GM18909 (cell line): Measurements from ENCODE around the gene GPX3.

Experiments
- ATAC-seq: cut with Tn5 transposase; IDR thresholded peaks from one replicate; pipeline ENCODE4 v1.9.1; 2021; ENCODE audit warnings: mild to moderate bottlenecking; ENCODE audit not compliant: unreplicated experiment, poor library complexity

The GPX3 gene

DNA sequence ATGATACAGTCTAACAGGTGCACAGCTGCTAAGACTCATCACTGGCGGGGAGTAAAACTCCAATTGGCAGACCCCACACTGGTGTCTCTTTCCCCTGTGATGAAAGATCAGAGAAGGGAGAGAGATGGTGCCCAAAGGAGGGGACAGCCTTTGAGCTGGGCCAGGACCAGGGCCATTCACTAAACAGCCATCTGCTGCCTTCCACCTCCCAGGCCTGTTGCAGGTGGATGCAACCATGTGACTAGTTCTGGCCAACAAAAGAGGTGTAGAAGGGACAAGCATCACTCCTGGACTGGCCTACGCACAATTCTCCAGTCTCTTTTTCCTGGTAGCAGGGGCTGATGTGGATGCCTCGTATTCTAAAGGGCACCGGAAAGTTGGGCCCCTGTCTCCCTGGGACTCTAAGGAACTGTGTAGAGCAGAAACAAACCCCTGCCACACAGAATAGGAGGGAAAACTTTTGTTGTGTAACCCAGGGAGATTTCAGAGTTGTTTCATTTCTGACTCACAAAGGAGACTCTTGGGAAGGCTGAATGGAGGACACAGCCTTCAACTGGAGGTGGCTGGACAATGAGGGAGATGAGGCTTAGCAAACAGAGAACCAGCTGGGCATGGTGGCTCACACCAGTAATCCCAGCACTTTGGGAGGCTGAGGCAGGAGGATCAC, 33.5 kb downstream of the GPX3 start:
- no peak for ATAC-seq

- ATAC-seq = no peak
Measured at GRCh38 chr5:151054709-151055108, 34.3 kb downstream of the GPX3 start.

- no peak for ATAC-seq
Measured at GRCh38 chr5:151055336-151055735, 34.9 kb downstream of the GPX3 start.

DNA sequence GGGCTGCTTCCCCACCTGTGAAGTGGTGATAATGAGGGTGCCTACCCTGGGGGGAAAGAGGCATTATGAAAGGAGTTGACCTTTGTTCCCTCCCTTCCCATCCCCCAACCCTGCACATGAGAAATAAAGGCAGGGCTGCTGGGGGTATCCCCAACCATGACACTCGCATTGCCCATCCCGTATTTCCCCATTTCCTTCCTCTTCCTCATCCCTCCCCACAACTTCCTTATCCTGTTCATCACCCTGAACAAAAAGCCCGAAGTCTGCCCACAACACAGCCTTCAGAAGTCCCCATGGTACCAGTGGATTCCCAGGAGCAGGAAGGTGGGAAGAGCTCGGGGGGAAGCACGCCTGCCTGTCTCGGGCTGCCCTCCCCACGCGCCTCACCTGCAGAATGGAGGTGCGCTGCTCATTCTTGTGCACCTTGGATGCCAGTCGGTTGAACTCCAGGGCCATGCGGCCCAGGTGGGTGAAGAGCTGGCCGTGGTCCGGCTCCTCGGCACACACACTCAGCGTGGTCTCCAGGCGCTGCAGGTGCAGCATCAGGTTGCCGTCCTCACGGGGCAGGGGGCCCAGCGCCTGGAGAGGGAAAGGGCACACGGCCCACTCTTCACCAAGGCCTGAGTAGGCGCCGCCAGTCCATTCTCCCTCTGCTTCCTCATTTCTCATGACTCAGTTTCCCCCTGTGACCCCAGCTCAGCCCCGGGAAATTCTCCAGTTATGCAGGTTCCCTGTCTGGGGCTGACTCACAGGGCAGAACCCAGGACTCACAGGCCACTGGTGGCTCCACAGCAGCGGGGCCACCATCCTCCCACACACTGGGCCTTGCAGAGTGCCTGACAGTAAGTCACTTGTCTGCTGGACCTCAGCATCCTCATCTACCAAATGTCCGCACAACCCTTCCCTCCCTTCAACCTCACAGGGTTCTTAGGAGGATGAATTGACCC, 36.3 kb downstream of the GPX3 start:
- no peak for ATAC-seq

DNA sequence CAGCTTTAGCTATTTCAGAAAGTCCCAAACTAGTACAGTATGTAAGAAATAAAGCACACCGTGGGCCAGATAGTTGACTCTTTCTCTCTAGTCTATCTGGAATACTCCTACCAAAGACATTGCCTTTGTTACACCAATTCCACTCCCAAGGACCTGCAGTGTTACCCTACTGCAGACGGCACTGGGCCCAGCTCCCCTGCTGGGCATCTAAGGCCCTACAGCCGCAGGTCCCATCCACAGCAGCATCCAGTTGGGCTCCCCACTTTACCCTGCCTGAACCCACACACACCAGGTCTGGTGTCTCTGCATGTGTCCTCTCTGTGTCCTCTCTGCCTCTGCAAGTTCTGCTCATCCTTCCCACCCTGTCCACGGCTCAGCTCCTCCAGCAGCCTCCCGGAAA, 37.9 kb downstream of the GPX3 start:
- no peak for ATAC-seq

DNA sequence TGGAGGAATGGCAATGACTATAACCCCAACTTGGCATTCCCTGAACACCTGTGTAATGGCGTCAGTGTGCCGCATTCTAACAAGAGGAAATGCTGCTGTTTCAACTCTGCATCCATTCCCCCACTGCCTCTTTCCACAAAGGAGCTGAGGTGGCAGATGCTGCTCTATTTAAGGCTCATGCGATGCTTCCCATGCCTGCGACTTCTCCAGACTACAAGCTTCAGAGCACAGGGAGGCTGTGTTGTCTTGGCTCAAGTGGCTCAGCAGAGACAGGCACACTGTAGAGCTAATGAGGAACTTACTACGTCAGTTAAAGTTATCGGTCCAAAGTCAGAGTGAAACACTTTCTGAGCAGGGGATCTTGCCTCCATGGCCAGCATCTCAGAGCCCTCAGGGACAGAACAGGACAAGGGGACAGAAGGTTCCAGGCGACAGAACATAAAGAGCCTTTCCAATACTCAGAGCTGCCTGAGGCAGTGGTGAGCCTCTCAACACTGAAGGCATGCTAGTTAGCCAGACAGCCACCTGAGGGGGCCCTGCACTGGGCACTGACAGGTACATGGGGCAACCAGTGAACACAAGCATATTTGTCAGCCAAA, 38.6 kb downstream of the GPX3 start:
- no peak for ATAC-seq

- no peak for ATAC-seq
Measured at GRCh38 chr5:151060742-151061141, 40.4 kb downstream of the GPX3 start.

- no peak for ATAC-seq
Measured at GRCh38 chr5:151062405-151063141, 42.2 kb downstream of the GPX3 start.

GRCh38 chr5:151063142-151063989, 43.0 kb downstream of the GPX3 start:
- no peak for ATAC-seq

GRCh38 chr5:151064916-151065499, 44.6 kb downstream of the GPX3 start:
- ATAC-seq = no peak

DNA sequence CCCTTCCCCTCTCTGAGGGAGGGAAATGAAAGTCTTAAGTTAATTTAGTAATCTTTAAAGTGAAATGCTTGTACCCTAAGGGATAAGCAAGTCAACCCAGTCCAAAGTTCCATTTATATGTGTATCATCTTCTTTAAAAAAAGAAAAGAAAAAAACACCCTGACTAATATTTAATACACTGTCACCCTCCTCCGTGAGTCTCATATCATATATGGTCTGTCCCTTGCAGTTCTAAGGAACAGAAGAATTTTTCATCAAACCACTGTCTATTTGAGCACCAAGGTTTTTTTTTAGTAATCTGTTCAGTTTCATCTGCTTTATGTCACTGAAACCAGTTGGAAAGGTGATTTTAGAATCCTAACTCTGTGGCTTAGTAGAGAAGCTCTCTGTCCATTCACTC, 45.2 kb downstream of the GPX3 start:
- ATAC-seq = no peak

DNA sequence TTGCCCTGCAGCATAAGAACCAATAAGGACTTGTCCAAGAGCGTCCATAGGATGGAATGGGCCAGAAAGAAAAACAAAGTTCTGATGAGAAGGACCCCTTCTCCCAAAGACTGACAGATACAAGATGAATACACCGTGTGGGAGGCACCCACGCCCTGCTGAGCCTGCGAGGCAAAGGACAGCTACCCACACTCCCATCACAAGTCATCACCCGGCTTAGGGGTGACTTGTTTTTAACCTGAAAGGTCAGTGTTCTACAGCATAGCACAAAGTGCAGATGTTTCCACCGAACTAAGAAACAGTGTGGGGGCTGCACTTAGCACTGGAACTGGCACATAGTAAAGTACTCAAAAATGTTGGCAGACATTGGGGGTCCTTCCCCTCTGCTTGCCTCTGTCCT, 46.5 kb downstream of the GPX3 start:
- no peak for ATAC-seq

GRCh38 chr5:151067632-151068432, 47.4 kb downstream of the GPX3 start:
- no peak for ATAC-seq

DNA sequence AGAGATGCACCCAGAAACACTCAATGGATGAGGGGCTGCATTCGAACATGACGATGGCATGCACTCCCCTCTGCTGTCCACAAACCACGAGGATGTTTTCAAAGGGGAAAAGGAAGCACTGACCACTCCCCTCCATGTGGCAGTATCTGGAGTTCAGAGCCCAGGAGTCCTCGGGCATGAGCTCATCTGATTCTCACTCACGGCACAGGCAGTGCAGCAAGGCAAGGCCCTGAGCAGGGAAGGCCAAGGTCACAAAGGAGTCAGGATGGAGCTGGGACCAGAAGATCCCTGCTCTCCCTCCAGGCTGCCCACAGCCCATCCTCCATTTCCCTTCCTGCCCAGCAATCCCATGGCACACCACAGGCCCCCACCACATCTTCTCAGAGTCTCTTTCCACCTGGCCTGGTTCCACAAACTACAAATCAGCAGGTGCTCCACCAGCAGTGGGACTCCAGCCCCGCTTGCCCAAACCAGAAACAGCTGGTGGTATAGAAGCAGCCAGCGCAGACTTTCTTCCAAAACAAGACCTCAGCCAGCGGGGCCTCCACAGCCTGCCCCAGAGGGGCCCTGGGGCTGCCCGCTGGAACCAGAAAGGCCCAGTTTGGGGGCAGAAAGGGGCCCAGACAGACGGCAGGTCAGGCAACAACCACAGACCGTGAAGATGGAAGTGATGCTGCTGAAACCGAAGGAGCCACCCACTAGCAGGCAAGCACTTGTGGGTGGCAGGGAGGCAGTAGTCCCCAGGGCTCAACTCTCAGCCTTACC, 48.2 kb downstream of the GPX3 start:
- peak; percentile 67 for ATAC-seq

- no peak for ATAC-seq
Measured at GRCh38 chr5:151070449-151070848, 50.1 kb downstream of the GPX3 start.

DNA sequence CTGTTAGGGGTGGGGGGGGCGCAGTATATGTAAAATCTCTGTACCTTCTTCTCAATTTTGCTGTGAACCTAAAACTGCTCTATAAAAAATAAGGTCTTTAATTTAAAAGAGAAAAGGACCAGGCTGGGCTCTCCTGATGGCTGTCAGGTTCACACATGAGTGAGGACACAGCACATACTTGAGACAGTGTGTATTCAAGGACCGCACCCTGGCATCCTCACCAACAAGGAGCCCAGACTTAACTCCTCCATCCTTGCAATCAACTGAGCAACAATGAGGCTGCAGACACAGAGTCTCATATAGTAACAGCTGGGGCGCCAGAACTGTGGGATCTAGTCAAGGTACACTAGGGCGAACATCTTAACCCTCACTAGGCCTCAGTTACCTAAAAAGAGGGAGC, 50.6 kb downstream of the GPX3 start:
- no peak for ATAC-seq

DNA sequence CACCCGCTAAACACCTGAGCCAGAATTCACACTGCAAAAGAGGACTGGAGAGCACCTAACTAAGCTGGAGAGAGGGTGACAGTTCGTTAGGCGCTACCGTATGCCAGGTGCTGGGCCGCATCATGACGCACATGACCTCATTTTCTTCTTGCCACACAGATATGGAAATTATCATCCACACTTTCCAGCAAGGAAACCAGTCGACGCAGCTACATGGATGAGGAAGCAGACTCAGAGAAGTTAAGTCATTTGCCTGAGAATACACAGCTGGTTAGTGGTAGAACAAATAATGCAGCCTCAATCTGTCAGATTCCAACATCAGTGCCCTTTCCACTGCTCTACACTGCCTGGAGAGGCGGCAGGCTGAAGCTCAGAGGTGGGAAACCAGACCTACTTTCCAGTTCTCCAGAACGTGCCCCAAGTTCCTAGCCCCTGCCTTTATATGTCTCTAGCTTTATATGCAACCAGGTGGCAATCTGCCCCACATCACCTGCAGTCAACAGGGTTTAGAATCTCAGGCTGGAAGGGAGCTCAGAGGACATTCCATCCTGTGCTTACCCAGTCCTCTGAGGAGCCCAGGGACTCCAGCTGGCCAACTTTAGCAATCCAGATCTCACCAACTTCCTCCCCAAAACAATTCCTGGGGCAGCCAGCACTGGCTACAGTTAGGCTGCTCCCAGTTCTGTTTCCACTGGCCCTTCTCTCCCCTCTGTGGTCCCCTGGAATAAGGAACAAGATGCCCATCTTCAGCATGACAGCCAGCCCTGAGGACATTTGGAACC, 51.6 kb downstream of the GPX3 start:
- ATAC-seq = no peak
